ENCODE data around the gene CCNE1.

Gene CCNE1

GRCh38 chr19:29871143-29871542 is 59.4 kb downstream of the CCNE1 start:
- TF ChIP-seq TAF1 (IDR thresholded peaks at IDR 0.05; ENCODE audit: borderline replicate concordance, insufficient read depth, low read length) (no peak), POLR2AphosphoS5 (IDR thresholded peaks at IDR 0.05; ENCODE audit: low read depth, low read length) (no peak), REST (IDR thresholded peaks at IDR 0.05; ENCODE audit: insufficient read depth in 1 of 2, low read depth in 2 of 2, low read length in 2 of 2) (no peak), FOXP2 (optimal IDR thresholded peaks at IDR 0.05; ENCODE audit: borderline replicate concordance, extremely low read depth, extremely low read length, insufficient read depth) (no peak), SIN3A (IDR thresholded peaks at IDR 0.05; ENCODE audit: borderline replicate concordance, insufficient read depth, low read length) (no peak)

GRCh38 chr19:29872224-29872731 is 60.5 kb downstream of the CCNE1 start:
- no peak for TF ChIP-seq SIN3A (IDR thresholded peaks at IDR 0.05; ENCODE audit: borderline replicate concordance, insufficient read depth, low read length)
- no peak for TF ChIP-seq POLR2AphosphoS5 (IDR thresholded peaks at IDR 0.05; ENCODE audit: low read depth, low read length)
- no peak for TF ChIP-seq FOXP2 (optimal IDR thresholded peaks at IDR 0.05; ENCODE audit: borderline replicate concordance, extremely low read depth, extremely low read length, insufficient read depth)
- no peak for TF ChIP-seq REST (IDR thresholded peaks at IDR 0.05; ENCODE audit: insufficient read depth in 1 of 2, low read depth in 2 of 2, low read length in 2 of 2)
- TF ChIP-seq TAF1 (IDR thresholded peaks at IDR 0.05; ENCODE audit: borderline replicate concordance, insufficient read depth, low read length) = no peak

DNA sequence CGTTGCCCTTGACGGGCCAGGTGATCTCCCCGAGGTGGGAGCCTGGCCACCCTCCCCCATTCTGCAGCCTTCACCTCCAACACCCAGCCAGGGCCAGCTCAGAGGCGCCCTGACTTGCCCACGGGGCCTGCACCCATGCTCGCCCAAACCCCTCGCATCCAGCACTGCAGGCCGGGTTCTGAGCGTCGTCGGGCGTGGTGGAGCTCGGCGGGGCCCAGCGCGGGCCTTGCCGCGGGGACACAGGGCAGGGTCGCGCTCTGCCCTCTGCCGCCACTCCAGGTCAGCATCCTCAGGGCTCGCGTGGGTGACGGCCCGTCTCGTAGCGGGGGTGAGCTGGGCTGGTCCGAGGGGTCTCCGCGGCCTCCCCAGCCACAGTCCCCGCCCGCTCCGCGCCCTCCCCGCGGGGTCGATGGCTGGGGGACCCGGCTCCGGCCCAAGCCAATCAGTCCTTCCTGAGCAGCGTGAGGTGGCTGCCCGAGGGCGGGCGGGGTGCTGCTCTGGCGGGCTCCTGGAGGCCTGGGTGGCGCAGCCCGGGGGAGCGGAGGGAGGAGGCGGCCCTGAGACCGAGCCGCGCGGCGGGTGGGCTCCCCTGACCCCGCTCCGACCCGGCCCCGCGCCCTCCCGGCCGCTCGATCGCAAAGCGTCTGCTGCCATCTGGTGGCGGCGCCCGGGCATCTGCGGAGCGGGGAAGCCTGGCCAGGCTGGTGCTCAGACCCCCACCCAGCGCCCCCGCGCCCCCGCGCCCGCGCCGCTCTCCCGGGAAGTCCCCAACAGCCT is 61.4 kb downstream of the CCNE1 start:
- TF ChIP-seq TAF1 (IDR thresholded peaks at IDR 0.05; ENCODE audit: borderline replicate concordance, insufficient read depth, low read length) (no peak), REST (IDR thresholded peaks at IDR 0.05; ENCODE audit: insufficient read depth in 1 of 2, low read depth in 2 of 2, low read length in 2 of 2) (no peak), POLR2AphosphoS5 (IDR thresholded peaks at IDR 0.05; ENCODE audit: low read depth, low read length) (no peak), FOXP2 (optimal IDR thresholded peaks at IDR 0.05; ENCODE audit: borderline replicate concordance, extremely low read depth, extremely low read length, insufficient read depth) (no peak), SIN3A (IDR thresholded peaks at IDR 0.05; ENCODE audit: borderline replicate concordance, insufficient read depth, low read length) (no peak)

Measured in PFSK-1 (cell line).